Muscle layer of colon (tissue), 2 donors: Measurements from ENCODE around the gene GAB4.
"Not testable (repeated sequence)": the region's sequence is repeated elsewhere in the genome, so short reads cannot be mapped to it uniquely, and the experiment has no call there.

Source experiments
- H3K27ac ChIP-seq: one replicate; pipeline ENCODE4 v1.7.0; 2013; ENCODE audit warnings: low read depth, mild to moderate bottlenecking, low read length, moderate library complexity
- H3K27me3 ChIP-seq, 2 donors: one replicate each; pipeline ENCODE4 v1.7.0; 2013; ENCODE audit warnings: low read length in 2 of 2, mild to moderate bottlenecking in 2 of 2; ENCODE audit not compliant: insufficient read depth in 2 of 2, control insufficient read depth in 1 of 2
- H3K36me3 ChIP-seq: one replicate; pipeline ENCODE4 v1.7.0; 2013; ENCODE audit warnings: mild to moderate bottlenecking, low read length; ENCODE audit not compliant: insufficient read depth
- H3K4me1 ChIP-seq: one replicate; pipeline ENCODE4 v1.7.0; 2013; ENCODE audit warnings: mild to moderate bottlenecking, low read length; ENCODE audit not compliant: insufficient read depth
- H3K4me3 ChIP-seq, 2 donors: one replicate each; pipeline ENCODE4 v1.7.0; 2013; ENCODE audit warnings: low read length in 2 of 2, low read depth in 1 of 2, mild to moderate bottlenecking in 1 of 2, moderate library complexity in 1 of 2
- H3K9ac ChIP-seq: one replicate; pipeline ENCODE4 v1.7.0; 2013; ENCODE audit warnings: low read length
- H3K9me3 ChIP-seq: one replicate; pipeline ENCODE4 v1.7.0; 2013; ENCODE audit warnings: mild to moderate bottlenecking, low read length
- donor health status: abdominal sarcoma.
- donor health status: Adenocarcinoma of cecum.

GAB4 gene

DNA sequence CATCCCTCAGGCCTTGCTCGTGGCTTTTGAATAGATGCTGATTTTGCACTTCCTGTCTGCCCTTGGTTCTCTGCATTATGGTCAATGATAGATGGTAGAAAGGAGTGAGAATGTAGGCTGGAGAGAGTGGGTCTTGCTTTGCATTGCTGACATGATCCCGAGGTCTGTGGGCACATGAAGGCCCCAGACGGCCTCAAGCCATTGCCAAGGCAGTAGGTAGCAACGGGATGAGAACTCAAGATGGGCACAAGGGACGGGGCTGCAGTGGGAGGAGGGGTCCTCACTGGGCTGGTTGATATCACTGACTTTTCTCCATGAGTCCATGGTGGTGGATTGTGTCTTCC is 54.0 kb downstream of the GAB4 start:
- no peaks in the 10 kb centered on the region for H3K27me3 ChIP-seq
- H3K4me3 ChIP-seq = no peak overlapping the region
- H3K9me3 ChIP-seq = no peaks in the 10 kb centered on the region
- no peak overlapping the region for H3K27ac ChIP-seq
- no peak overlapping the region for H3K9ac ChIP-seq
- peaks cover 7% of the 10 kb centered on the region for H3K4me1 ChIP-seq
- no peaks in the 10 kb centered on the region for H3K36me3 ChIP-seq

DNA sequence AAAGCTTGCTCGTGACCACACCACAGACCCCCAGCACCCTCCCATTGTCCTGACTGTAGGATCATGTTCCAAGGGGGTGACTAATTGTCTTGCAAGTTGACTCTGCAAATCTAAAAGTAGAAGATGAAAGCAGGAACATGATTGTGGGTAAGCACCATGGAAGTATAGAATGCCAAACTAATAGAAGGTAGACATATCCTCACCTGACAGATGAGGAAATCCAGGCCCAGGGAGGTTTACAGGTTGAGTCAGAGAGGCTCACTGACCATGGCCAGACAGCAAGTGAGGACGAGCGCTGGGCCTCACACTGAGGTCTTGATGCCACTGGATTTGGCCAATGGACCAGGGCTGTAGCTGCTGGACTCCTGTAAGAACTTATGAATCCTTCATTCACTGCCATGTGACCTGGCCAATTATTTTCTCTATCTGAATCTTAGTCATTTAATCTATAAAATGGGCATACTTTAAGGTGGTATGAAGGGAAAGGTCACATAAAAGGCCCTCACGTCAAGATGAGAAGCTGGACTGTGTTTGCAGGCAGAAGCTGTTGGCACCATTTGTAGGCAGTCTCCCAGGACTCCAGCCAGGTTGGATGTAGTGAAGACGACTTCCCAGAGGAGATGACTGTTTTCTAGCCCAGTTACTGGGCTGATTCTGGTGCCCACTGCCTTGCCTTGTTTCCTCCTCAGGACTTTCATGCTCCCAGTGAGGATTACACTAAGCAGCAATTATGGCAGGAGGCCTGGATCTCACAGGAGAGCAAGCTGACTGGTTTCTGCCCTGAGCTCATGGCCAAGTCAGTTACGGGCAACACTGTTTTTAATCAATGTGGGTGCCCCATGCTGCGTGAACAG is 54.6 kb downstream of the GAB4 start:
- Histone ChIP-seq H3K27me3 (no peaks in the 10 kb centered on the region), H3K4me3 (no peak overlapping the region), H3K9me3 (no peaks in the 10 kb centered on the region), H3K4me1 (peaks cover 7% of the 10 kb centered on the region), H3K27ac (no peak overlapping the region), H3K9ac (no peak overlapping the region), H3K36me3 (no peaks in the 10 kb centered on the region)

DNA sequence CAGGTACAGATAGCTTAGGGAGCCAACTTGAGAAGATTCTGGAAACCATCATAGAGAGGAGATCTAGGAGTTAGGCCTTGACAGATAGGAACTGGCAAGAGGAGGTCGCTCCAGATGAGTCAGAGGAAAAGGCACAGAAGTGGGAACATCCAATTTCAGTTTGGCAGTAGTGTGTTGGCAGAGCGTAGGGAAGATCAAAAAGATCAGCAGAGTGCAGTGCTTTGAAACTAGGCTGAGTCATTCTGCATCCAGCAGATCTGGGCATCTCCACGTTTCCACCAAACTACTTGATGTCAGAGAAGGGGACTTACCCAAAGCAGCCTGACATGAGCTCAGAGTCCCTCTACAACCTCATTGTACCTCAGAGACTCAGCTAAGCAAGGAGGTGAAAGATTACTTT is 58.5 kb downstream of the GAB4 start:
- Histone ChIP-seq H3K27me3 (no peaks in the 10 kb centered on the region), H3K9me3 (no peaks in the 10 kb centered on the region), H3K4me3 (no peak overlapping the region), H3K4me1 (no peaks in the 10 kb centered on the region), H3K27ac (no peak overlapping the region), H3K36me3 (no peaks in the 10 kb centered on the region), H3K9ac (no peak overlapping the region)

DNA sequence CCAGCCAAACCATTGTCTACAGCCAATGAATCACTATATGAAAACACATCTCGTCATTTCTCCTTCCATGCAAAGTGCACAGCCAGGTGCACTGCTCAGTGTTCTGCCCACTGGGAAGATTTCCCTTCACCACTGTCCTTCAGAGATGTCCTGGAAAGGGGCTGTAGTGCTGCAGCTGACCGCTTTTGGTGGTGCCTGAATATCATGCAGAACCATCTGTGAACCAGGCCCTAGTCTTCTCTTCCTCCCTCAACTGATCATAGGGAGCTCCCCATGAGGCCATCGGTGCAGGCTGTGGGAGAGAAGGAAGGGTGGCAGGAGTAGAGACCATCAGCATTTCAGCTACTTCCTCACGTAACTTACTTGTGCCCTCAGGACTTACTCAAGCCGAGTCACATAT is 70.2 kb downstream of the GAB4 start:
- no peak overlapping the region for H3K27ac ChIP-seq
- H3K27me3 ChIP-seq = no peaks in the 10 kb centered on the region
- H3K36me3 ChIP-seq = no peaks in the 10 kb centered on the region
- H3K4me1 ChIP-seq = no peaks in the 10 kb centered on the region
- H3K9me3 ChIP-seq = no peaks in the 10 kb centered on the region
- H3K9ac ChIP-seq = no peak overlapping the region
- H3K4me3 ChIP-seq = no peak overlapping the region

DNA sequence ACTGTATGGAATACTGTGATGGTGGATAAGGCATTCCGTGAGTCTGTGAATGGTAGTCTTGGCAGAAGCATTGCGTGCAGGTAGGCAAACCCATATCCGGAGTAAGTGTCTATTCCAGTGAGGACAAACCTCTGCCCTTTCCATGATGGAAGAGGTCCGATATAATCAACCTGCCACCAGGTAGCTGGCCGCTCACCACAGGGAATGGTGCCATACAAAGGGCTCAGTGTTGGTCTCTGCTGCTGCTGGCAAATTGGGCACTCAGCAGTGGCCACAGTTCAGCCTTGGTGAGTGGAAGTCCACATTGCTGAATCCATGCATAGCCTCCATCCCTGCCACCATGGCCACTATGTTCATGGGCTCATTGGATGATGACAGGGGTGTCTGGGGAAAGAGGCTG is 70.8 kb downstream of the GAB4 start:
- not testable (repeated sequence) for H3K27me3 ChIP-seq, H3K9ac ChIP-seq, H3K4me1 ChIP-seq, H3K36me3 ChIP-seq, H3K9me3 ChIP-seq, H3K27ac ChIP-seq, H3K4me3 ChIP-seq

DNA sequence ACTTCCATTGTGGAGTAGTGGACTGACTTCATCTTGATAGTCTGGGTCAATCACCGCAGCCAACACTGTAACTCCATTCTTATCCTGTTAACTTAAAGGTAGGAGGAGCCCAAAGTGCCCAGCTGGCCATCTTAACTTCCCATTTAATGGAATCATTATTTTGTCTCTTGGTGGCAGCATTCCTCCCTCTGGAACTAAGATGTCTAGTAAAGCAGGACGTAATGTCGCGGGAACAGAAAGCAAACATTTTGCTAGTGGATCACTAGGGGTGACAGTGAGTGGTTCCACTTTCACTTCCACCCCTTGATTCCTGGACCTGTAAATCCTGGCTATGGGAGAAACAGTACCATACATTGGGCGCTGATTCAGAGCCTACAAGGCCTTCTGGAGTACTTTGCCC is 71.4 kb downstream of the GAB4 start:
- H3K9me3 ChIP-seq = no peaks in the 10 kb centered on the region
- no peak overlapping the region for H3K9ac ChIP-seq
- no peaks in the 10 kb centered on the region for H3K4me1 ChIP-seq
- no peak overlapping the region for H3K27ac ChIP-seq
- no peaks in the 10 kb centered on the region for H3K36me3 ChIP-seq
- H3K4me3 ChIP-seq = no peak overlapping the region
- H3K27me3 ChIP-seq = no peaks in the 10 kb centered on the region

DNA sequence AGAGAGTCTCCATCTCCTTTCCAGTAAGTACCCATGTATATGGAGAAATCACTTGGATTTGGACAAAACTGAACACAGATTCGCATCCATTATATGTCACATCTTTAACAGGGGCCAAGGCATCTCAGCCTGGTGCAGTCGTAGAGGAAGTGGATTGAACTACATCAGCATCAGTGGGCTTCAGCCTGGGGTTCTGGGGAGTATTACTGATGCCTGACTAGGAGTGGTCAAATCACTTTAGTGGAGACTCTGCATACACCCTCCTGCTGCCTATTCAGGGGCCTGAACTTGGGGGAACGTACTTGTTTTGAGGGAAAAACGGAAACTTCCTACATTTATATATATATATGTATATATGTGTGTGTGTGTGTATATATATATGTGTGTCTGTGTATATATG is 72.8 kb downstream of the GAB4 start:
- Histone ChIP-seq H3K9ac (no peak overlapping the region), H3K4me3 (no peak overlapping the region), H3K27me3 (peaks cover 0 to under 1% of the 10 kb centered on the region in 2 donors), H3K36me3 (no peaks in the 10 kb centered on the region), H3K9me3 (no peaks in the 10 kb centered on the region), H3K27ac (no peak overlapping the region), H3K4me1 (no peaks in the 10 kb centered on the region)

DNA sequence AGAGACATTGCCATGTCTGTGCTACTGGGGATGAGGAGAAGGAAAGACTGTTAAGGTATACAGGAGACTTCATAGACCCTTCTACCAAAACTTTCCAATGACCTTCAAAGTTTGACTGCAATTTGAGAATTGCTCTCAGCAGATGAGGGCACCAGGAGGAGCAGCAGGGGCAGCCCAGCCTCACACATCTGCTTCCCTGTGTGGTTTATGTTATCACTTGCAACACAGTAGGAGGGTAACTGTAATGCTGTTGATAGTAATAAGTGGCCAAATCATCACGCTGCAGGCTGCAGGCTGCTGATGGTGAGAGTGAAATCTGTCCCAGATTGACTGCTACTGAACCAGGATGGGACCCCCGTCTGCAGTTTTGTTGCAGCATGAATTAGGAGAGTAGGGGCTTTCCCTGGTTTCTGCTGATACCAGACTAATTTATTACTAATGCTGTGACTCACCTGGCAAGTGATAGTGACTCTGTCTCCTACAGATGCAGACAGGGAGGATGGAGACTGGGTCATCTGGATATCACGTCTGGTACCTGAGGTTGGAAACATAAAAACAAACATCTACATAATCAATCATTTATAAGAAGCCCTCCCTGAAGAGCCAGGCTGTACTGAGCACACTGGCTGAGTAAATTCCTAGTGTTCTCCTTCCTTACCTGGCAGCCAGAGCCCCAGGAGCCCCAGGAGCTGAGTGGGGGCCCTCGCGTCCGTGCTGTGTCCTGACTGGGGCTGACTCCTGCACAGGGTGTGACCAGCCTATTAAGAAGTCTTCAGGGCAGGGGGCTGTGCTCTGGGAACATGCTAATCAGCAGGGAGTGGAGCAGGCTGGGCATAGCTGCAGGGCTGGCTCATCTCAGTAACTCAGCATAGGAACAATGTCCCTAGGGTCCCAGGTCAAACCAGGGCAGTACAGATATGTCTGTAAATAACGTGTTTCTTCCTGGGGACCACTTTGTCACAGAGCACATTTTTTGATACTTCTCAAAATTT is 74.4 kb downstream of the GAB4 start:
- Histone ChIP-seq H3K9ac (no peak overlapping the region), H3K27ac (no peak overlapping the region), H3K9me3 (no peaks in the 10 kb centered on the region), H3K27me3 (peaks cover 0 to 6% of the 10 kb centered on the region in 2 donors), H3K4me3 (no peak overlapping the region), H3K36me3 (no peaks in the 10 kb centered on the region), H3K4me1 (no peaks in the 10 kb centered on the region)

GRCh38 chr22:16932577-16932976 is 75.4 kb downstream of the GAB4 start:
- Histone ChIP-seq H3K27me3 (peaks cover 0 to 6% of the 10 kb centered on the region in 2 donors), H3K9ac (no peak overlapping the region), H3K4me1 (no peaks in the 10 kb centered on the region), H3K36me3 (no peaks in the 10 kb centered on the region), H3K9me3 (no peaks in the 10 kb centered on the region), H3K27ac (no peak overlapping the region), H3K4me3 (no peak overlapping the region)

GRCh38 chr22:16925407-16925966 is 82.5 kb downstream of the GAB4 start:
- no peaks in the 10 kb centered on the region for H3K9me3 ChIP-seq
- no peaks in the 10 kb centered on the region for H3K36me3 ChIP-seq
- no peaks in the 10 kb centered on the region for H3K4me1 ChIP-seq
- H3K4me3 ChIP-seq = no peak overlapping the region
- H3K27me3 ChIP-seq = peaks cover 3 to 6% of the 10 kb centered on the region in 2 donors
- H3K9ac ChIP-seq = no peak overlapping the region
- no peak overlapping the region for H3K27ac ChIP-seq

GRCh38 chr22:16922706-16923105 is 85.3 kb downstream of the GAB4 start:
- Histone ChIP-seq H3K27me3 (peaks cover 0 to 3% of the 10 kb centered on the region in 2 donors), H3K9ac (no peak overlapping the region)

More at GRCh38 chr22:16922706-16923105, 85.3 kb downstream of the GAB4 start:
- H3K9me3 ChIP-seq = no peaks in the 10 kb centered on the region
- H3K4me3 ChIP-seq = no peak overlapping the region
- H3K27ac ChIP-seq = no peak overlapping the region
- no peaks in the 10 kb centered on the region for H3K36me3 ChIP-seq
- no peaks in the 10 kb centered on the region for H3K4me1 ChIP-seq
